Right renal pelvis (tissue), 4 donors: Measurements from ENCODE around the gene DACT2. TPM values are rescaled to one million over a fixed set of nuclear protein-coding genes. Genes with fewer than 3 reads are reported as not detected.

ENCODE experiments used
- DNase-seq, 4 donors: peaks; one replicate each; pipeline ENCODE4 v3.0.0-alpha.2; 2013; ENCODE audit warnings: low read depth in 4 of 4, low spot score in 3 of 4, missing footprints in 1 of 4
- polyA plus RNA-seq, 4 donors: library from polyadenylated mRNA; unstranded; fragments of 120-200 nt; gene quantifications; one replicate each; pipeline ENCODE4 v1.2.1, GENCODE V29; 2013; ENCODE audit not compliant: insufficient read length in 4 of 4

DACT2 gene
- polyA plus RNA-seq, 4 donors: 19.5 to 28.5 (median 20.0) TPM

GRCh38 chr6:168353041-168353440, 33.5 kb upstream of the DACT2 start:
- no peak for DNase-seq

DNA sequence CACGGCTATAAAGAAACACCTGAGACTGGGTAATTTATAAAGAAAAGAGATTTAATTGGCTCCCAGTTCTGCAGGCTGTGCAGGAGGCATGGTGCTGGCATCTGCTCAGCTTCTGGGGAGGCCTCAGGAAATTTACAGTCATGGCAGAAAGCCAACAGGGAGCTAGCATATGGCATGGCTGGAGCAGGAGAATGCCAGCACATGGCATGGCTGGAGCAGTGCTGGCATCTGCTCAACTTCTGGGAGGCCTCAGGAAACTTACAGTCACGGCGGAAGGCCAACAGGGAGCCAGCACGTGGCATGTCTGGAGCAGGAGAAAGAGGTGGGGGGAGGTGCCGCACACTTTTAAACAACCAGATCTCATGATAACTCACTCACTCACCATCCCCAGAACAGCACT, 32.5 kb upstream of the DACT2 start:
- DNase-seq: no peak

DNA sequence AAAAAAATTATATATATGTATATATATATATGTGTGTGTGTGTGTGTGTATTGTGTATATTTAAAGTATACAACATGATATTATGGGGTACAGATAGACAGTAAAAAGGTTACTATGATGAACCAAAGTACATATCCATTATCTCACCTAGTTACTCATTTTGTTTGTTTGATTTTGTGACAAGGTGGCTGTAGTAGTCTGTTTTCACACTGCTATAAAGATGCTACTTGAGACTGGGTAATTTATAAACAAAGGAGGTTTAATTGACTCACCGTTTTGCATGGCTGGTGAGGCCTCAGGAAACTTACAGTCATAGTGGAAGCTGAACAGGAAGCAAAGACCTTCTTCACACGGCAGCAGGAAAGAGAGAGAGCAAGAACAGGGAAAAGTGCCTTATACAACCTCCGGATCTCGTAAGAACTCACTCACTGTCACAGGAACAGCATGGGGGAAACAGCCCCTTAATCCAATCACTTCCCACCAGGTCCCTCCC, 30.2 kb upstream of the DACT2 start:
- no peak for DNase-seq

DNA sequence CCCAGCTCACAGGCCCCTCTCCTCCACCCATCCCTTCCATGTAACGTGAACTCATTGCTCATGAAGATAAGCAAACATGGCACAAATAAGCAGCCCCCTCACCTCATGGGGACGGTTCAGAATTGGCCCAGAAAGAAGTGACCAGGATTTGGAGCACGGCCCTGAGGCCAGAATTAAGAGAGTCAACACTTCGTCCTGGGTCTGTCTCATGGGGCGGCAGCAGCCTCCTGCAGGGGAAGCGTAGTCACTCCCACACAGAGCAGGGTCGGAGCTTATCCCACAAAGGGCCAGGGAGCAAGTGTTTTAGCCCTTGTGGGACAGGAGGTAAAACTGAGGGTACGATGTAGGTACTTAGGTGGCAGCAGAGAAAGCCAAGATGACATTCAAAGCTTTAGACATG, 28.6 kb upstream of the DACT2 start:
- DNase-seq: no peak

DNA sequence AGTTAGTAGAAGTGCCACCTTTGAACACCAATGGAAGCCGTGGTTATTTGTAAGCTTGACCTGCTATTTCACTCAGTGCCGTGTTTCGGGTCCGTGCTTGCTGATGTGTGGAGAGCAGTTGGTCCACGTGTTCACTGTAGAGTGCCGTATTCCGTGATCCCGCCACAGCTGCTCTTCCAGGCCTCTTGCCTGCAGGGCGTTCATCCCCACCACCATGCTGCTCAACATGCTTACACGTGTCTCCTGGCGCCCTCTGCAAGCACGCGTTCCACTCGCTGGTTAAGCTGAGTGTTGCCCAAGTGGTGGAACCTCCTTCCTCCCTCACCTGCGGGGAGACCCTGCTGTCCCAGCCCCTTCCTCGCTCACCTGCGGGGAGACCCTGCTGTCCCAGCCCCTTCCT, 28.0 kb upstream of the DACT2 start:
- DNase-seq: no peak

DNA sequence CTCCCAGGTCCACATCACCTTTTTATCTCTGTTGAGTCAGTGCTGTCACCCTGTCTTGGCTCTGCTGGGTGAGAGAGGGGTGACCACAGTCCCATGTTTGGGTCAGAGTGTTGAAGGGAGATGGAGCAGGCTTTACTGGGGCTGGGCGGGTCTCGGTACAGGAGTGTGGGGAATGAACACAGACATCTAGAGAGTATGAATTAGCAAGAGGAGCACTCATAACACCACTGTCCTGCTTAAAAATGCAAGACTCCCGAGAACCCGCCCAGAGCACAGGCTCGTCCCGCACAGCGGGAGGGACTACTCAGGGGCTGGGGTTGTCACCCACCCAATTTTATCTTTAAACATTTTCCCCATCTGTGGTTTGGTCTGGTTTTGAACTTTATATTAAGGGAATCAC, 27.5 kb upstream of the DACT2 start:
- no peak for DNase-seq

DNA sequence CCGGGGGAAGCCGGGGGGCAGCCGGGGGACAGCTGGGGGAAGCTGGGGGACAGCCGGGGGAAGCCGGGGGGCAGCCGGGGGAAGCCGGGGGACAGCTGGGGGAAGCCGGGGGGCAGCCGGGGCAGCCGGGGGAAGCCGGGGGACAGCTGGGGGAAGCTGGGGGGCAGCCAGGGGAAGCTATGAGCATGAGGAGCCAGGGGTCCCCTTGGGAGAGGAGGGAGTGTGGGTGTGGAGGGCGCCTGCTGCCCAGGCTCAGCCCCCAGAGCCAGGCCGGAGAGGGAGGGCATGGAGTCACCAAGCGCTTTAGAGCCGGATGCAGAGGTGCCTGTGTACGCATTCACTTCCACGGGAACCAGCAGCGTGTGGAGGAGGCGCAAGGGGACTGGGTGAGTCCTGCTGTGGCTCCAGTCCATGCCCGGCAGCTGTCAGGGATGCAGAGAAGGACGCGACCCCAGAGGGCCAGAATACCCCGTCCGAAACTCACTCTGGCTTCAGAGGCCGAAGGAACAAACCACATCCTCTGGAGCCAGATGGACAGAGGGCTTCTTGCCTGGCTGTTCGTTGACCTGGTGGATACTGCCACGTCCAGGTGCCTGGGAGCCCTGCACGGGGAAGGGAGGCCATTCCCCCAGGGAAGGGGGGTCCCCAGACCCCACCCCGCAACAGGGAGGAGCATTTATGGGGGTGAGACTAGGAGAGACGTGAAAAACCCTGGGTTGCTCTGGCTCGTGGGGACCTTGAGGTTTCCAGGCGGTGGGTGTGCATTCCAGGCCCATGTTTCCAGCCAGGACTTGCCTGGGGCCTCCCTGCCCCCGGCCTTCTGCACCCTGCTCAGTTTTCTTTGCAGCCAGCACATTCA, 26.5 kb upstream of the DACT2 start:
- no peak for DNase-seq

DNA sequence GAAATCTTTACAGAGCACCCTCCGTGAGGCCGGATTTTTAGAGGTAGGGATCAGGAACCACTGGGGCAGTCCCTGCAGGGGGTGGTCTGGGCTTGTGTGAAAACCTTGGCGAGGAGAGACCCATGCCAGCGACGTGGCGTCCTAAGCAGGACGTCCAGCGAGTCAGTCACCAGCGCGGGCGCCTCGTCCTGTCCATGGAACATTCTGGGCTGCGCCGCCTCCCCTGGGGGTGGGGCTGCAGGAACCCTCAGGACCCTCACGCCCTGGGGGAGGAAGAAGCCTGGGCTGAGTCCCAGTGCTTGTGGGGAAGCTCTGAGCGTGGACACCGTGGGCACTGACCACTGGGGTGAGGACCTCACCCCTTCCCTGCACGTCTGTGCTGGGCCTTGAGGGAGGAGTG, 25.7 kb upstream of the DACT2 start:
- no peak for DNase-seq

DNA sequence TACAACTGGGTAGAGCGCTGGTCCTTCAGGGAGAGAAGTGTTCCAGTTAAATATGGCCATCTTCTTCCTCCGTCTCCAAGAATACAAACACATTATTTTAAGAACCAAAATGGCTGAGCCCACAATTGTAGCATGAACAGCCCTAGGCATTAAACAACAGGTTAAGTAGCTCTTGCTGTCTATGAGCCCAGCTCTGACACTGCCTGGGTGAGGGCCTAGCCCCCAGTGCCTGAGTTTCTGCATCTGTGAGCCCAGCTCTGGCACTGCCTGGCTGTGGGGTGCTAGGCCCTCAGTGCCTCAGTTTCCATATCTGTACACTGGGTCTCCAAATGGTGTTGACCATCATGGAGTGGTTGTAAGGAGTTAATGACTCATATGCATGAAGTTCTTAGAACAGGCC, 24.8 kb upstream of the DACT2 start:
- no peak for DNase-seq

GRCh38 chr6:168343239-168344150, 23.9 kb upstream of the DACT2 start:
- DNase-seq: no peak

- no peak for DNase-seq
Observed at GRCh38 chr6:168342636-168343035, 23.1 kb upstream of the DACT2 start.

DNA sequence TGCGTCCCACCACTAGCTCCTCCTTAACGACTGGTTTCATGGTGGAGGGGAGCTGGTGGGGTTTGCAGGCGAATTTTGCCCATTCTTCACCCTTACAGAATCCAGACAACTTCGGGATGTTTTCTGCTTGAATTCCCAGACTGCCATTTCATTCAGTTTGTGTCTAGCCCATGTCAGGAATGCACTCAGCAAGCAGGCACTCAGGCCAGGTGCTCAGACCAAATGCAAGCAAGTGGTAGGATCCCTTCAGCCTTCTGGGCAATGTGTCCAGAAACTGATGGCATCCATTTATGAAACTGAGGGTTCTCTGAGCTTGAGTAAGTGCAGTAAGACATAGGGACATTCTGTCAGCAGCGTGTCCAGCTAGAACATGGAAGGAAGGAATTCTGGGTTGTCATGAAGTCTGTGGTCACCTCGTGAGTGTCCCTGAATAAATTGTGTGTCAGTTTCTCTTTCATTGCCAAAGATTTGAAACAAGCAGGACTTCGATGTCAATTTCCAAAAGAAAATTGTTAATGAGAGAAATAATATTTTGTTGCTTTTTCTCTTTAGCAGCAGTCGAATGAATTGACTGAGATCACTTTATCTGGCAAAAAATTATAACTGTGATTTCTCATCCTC, 21.8 kb upstream of the DACT2 start:
- DNase-seq: no peak

GRCh38 chr6:168340819-168341218, 21.2 kb upstream of the DACT2 start:
- no peak for DNase-seq

DNA sequence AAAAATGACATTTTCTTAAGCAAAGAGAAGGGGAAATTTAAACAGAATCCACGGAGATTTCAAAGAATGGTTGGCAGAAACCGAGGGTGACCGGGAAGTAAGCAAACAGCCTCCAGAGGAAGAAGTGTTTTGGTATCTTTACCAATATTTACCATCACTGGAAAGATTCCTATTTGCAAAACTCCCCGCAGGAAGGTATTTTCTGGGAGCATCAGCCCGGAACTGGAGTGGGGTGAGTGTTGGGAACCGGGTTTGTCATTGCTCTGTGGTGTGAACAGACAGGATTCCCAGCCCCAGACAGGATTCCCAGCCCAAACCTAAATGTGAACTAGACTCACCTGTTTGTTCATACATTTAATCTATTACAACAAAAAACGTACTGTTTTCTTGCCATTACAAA, 19.2 kb upstream of the DACT2 start:
- no peak for DNase-seq

- DNase-seq: no peak
Observed at GRCh38 chr6:168336967-168337366, 17.4 kb upstream of the DACT2 start.

DNA sequence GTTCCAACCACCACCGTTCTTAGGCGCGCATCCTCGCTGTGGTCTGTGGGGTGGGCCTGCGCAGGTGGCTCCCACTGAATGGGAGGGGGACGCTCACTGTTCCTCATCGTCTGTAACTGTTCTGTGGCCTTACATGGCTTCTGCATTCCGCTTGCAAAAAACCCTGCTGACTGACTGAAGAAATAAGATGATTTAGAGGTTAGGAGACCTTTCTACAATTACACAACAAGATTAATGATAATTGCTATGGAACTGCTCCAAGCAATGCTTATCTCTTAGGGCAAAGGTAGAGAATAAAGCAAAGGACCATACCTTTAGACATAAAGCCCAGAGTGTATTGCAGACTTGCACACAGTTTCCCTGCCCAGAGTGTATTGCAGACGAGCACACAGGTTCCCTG, 14.4 kb upstream of the DACT2 start:
- no peak for DNase-seq

DNA sequence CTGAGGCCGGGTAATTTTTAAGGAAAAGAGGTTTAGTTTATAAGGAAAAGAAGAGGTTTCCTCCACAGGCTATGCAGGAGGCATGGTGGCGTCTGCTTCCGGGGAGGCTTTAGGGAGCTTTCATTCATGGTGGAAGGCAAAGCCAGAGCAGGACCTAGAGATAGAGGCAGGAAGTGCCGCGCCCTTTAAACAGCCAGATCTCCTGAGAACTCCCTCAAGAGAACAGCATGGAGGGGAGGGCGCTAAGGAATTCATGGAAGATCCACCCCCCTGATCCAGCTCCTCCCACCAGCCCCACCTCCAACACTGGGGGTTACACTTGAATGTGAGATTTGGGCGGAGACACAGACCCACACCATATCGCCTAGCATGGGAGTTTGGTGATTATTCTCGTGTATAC, 13.9 kb upstream of the DACT2 start:
- DNase-seq: no peak

DNA sequence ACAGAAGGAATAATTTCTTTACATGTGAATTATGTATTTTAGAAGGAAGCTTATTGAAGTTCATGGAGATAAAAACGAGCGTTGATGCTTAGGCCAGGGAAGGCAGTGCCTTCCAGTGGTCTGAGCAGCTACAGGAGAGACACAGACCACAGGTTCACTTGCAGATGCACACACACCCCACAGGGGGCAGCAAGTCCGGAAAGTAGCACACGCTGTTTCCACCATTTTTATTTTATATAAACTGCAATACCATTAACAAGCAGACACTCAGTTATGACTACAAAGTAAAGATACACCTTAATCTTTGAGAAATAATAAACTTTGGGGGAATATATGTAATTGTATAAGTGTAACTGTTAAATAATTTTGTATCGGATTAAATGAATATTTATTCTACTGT, 13.5 kb upstream of the DACT2 start:
- DNase-seq: no peak

GRCh38 chr6:168332020-168332419, 12.4 kb upstream of the DACT2 start:
- DNase-seq: no peak

- DNase-seq: no peak
Observed at GRCh38 chr6:168331058-168331457, 11.5 kb upstream of the DACT2 start.

DNA sequence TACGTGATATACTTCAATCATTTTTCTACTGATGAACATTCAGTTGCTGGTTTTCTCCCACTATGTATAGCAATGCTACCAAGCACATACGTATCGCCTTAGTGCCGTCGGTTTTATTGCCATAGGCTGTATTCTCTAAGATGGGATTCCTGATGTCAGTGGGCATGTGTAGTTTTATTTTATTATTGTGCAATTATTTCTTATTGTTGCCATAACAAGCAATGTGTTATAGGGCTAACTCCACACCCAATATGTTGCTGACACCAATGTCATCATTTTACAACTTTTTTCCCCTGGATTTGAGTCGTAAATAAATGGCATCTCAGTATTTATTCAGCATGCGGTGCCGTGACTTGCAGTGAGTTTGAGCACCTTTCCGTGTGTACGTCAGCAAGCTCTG, 10.8 kb upstream of the DACT2 start:
- no peak for DNase-seq
